AG09319 (cell line): ENCODE data around the gene ZNF653.

Source experiments
- DNase-seq: peaks from one replicate; pipeline ENCODE4 v3.0.0-alpha.2; 2010; ENCODE audit warnings: low read depth; ENCODE audit errors: extremely low read depth
- CTCF ChIP-seq: IDR thresholded peaks from 2 replicates; pipeline ENCODE4 v1.5.1; 2011; ENCODE audit warnings: low read depth, mild to moderate bottlenecking, inconsistent platforms, low read length, moderate library complexity

ZNF653 gene

DNA sequence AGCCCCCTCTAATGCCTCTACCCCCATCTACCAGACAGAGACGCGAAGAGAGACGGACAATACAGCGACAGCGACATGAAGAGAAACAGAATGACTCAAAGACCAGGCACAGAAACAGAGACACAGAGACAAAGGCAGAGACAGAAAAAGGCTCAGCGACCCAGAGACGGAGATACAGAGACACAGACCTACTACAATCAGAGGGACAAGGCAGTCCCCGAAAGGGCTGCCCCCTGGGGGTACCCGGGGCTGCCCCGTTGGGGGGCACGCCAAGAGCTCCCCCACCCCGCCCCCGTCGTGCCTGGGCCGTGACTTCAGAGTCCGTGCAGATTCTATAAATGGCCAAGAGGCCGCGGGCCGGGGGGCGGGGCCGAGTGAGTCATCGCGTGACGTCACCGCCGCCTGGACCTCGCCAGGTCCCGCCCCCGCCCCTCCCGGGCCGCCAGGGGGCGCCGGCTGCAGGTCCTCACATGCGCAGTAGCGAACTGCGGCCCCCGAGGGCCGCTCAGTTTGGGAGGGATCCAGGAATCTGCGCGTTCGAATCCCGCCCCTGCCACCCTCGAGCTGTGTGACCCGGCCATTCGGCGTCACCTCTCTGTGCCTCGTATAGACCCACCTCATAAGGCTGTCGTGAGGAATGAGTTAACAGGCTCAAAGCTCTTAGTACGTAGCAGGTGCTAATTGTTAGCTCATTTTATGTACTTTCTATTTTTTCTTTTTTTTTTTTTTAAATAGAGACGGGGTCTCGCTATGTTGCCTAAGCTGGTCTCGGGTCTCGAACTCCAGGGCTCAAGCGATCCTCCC, 30.4 kb upstream of the ZNF653 start:
- DNase-seq = peak; percentile 71

DNA sequence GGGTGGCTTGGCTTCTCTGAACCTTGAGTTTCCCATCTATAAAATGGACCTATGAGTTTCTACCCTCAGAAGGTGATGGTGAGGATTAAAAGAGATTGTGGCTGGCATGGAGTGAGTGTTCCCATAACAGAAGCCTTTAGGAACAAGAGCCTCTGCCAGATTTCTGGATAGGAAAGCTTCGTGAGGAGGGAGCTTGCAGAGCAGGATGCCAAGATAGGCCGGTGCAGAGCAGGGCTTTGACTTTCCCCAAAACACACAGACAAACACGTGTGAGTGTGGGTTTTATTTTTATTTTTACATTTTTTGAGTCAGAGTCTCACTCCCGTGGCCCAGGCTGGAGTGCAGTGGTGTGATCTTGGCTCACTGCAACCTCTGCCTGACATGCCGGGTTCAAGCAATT, 29.3 kb upstream of the ZNF653 start:
- no peak for TF ChIP-seq CTCF
- DNase-seq = no peak

More for the DNA sequence above, 30.4 kb upstream of the ZNF653 start:
- peak; percentile 68 for TF ChIP-seq CTCF

GRCh38 chr19:11534538-11534937, 28.9 kb upstream of the ZNF653 start:
- no peak for DNase-seq
- TF ChIP-seq CTCF = no peak

DNA sequence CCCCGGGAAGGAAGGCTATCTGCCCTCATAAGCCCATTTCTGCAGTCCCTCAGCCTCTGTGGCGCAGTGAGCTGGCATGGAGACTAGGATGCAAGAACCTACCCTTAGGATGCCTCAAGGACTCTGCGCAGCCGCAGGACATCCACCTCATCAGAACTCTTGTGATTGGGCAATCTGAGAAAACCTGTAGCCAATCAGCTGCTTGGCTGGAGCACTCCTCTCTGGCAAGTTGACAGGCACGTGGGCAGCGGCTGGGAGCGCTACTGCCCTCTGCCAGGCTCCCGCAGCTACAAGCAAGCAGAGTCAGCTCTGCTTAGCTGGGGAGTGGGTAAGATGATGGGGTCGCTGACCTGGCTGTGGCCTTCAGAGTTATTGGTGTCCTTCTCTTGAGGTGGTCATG, 24.8 kb upstream of the ZNF653 start:
- DNase-seq = no peak
- no peak; the same call in 1 of the 2 replicates for TF ChIP-seq CTCF

GRCh38 chr19:11528551-11529341, 23.1 kb upstream of the ZNF653 start, which contains the start of gene ECSIT:
Gene ECSIT, minus strand, starts transcription at chr19:11529134. Its CDS starts 9,964 bp downstream, at chr19:11519170.
- TF ChIP-seq CTCF = no peak
- peak; percentile 96 for DNase-seq

DNA sequence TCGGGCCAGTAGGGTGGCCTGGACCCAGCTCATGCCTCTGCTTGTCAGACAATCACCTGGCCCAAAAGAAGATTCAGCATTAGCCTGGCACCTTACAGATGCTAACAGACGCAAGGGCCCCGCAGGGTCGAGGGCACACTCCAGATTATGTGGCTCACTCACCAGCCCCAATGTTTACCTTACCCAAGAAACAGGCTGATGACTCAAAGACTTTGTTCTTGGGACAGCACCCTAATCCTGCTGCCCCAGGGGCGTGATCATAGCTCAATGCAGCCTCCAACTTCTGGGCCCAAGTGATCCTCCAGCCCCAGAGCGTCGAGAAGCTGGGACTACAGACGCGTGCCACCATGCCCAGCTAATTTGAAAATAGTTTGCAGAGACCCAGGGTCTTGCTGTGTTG, 13.5 kb upstream of the ZNF653 start:
- DNase-seq = no peak
- TF ChIP-seq CTCF = no peak

DNA sequence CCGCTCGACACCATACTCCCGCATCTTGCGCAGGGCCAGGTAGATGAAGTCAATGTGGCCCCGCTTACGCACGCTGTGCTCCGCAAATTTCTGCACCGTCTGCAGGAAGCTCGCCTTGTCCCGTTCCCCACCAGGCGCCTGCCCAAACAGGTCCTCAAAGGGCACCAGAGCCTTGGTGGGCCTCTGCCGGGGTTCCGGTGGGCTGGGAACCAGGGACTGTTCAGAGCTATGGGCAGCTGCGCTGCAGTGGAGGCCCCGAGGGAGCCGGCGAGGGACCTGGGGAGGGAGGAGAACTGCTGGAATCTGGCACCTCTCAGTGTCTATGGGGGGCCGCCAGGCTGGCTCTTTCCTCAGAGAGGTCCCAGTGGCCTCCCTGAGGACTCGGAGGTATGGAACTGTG, 8.3 kb upstream of the ZNF653 start:
- no peak for DNase-seq
- no peak for TF ChIP-seq CTCF
